HG02938 (cell line): ENCODE data around the gene RGPD8.
"Not testable (repeated sequence)": the region's sequence is repeated elsewhere in the genome, so short reads cannot be mapped to it uniquely, and the experiment has no call there.

Source experiments
- ATAC-seq: cut with Tn5 transposase; IDR thresholded peaks from one replicate; pipeline ENCODE4 v1.9.1; 2021; ENCODE audit warnings: mild to moderate bottlenecking, moderate library complexity; ENCODE audit not compliant: unreplicated experiment

The RGPD8 gene

DNA sequence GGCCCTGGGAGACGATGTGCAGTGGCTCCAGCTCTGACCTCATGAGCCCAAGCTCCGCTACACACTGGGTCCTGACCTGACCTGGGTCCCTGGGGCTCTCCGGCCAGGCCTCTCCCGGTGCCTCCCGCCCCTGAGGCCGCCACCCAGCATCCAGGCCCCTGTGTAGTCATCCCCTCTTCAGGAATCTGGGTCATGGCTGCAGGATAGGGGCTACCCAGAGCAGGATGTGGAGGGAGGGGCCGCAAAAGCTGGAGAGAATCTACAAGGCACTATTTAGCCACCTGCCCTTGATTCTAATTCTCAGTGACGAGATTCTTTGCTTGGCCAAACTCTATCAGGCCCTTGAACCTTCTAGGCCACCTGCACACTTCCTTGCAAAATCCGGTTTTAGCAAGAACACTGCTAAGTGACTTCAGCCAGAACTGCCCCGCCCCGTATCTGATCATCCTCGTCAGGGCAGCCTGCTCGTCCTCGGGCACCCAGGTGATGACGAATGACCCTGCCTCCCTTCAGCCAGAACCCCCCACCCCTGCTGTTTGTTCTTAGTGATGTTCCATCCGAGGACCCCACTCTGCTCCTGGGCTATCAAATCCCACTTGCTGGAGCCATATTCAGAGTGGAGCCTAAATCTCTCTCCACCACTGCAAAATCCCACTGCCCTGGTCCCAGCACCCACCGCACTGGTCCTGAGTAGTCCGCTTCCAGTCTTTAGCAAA lies 2.4 kb upstream of the RGPD8 start:
- not testable (repeated sequence) for ATAC-seq

DNA sequence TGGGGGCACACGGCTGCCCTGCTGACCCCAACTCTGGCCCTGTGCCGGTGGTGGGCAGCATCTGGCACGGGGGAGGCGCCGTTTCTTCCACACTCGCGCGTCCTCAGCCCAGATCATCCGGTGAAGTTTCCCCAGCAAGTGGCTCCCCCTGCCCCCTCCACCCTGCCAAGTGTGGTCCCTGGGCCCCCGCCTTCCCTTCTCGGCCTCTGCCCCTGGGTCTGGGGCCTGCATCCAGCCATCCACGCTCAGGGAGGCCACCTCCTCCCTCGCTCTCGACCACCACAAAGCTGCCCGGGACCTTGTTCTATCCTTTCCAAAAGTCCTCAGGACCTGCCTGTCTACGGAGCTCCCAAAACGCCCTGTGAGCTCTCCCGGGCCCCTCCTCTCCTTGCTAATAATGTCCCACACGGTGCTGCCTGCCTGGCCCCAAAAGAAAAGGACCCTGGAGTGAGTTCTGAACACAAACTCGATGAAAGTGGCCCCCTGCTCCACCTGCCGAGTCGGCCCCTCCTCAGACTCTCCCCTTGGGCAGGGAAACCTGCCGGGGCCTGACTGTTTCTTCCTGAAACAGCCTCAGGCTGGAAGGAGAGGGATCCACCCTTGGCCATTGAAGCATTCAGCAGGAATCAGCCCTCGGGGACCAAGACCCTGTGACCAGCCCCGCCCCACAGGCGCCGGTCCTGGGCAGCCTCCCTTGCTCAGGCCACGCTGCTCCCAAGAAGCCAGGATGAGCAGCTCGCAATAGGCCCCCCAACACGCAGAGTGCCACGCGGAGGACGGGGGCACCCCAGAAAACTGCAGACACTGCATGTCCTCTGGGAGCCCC lies 1.7 kb upstream of the RGPD8 start:
- not testable (repeated sequence) for ATAC-seq

DNA sequence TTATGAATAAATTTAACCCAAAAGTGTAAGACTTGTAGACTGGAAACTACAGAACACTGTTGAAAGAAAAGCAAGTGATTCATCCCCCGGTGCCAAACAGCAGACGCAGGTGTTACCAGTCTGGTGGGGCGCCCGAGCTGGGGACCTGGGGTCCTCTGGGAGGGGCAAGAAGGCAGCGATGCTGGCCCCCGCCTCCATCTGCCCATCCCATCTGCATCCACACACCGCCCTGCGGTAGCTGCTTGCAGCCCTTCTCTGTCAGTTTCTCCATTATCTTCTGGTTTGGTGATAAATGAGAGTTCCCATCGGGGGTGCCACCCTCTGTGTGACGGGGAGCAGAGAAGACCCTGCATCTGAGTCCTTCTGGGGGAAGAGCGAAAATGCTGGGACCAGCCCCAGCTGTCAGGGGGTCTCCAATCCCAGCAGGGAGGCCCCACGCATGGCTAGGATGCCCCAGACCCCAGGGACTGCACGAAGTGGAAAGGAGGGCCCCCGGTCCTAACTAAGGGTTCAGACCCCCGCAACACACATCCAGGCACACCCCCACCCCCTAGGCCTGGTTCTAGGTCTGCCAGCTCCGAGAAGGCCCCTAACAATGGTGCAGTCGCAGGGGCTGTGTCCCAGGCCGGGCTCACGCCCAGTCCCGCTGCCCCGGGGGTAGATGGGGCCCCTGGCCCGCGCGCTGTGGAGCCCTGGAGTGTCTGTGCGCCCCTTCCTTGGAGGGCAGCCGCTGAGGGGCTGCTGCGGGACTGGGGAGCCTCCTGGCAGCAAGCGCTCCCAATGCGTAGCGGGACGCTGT lies 686 bp upstream of the RGPD8 start:
- ATAC-seq = no peak

DNA sequence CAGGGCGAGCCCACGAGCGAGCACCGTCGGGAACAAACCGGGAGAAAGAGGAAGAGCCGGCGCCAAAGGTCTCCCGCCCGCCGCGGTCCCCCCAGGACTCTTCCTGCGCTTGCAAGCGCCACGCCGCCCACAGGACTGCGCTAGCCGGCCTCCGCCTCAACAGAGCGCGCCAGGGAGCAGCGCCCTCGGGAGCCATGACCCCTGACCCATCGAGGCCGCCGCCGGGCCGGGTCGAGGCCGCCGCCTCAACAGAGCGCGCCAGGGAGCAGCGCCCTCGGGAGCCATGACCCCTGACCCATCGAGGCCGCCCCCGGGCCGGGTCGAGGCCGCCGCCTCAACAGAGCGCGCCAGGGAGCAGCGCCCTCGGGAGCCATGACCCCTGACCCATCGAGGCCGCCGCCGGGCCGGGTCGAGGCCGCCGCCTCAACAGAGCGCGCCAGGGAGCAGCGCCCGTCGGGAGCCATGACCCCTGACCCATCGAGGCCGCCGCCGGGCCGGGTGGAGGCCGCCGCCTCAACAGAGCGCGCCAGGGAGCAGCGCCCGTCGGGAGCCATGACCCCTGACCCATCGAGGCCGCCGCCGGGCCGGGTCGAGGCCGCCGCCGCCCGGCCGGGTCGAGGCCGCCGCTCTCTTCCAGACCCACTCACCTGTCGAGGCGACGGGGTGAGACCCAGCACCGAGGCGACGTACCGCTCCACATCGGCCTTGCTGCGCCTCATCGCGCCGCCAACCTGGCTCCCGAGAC lies 538 bp downstream of the RGPD8 start:
- ATAC-seq = peak; percentile 44

DNA sequence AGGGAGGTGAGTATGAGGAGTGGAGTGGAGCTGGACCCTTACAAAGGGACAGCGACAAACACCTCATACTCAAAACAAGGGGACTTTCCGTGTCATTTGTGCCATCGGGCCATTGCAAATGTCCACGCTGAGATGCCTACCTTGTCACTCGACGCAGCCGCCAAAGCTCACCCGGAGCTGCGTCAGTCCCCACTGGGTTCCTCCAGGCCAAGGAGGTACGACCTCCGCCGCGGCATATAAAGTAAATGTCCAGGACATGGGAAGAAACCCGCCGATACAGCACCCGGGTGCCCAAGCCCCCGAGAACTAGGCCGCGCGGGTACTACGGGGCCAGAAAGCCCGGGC lies 1.1 kb downstream of the RGPD8 start:
- ATAC-seq = not testable (repeated sequence)

DNA sequence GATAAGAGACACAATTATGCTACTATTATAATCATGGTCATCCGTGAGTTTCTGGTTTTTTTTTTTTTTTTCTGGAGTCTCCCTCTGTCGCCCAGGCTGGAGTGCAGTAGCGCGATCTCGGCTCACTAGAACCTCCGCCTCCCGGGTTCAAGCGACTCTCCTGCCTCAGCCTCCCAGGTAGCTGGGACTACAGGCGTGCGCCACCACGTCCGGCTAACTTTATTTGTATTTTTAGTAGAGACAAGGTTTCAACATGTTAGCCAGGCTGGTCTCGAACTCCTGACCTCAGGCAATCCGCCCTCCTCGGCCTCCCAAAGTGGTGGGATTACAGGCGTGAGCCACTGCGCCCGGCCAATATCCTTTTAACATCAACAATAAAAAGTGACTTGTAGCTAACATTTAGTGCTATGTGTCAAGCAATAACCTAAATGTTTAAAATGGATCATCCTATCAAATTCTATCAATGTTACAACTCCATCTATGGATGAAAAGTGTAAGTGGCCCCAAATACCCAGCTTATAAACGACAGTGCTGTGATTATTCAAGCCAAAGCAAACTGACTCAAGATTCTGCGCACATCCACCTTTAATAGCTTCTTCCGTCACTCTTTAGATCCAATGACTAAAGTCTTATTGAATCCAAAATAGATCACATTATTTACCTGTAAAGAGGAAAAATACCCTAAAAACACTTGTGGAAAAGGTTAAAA lies 1.7 kb downstream of the RGPD8 start:
- not testable (repeated sequence) for ATAC-seq

DNA sequence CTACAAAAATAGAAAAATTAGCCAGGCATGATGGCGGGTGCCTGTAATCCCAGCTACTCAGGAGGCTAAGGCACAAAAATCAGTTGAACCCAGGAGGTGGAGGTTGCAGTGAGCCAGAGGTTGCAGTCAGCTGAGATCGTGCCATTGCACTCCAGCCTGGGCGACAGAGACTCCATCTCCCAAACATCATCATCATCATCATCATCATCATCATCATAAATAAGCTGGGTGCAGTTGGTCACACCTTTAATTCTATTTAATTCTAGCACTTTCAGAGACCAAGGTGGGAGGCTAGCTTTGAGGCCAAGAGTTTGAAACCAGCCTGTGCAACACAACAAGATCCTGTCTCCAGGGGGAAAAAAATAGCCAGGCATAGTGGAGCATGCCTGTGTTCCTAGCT lies 8.9 kb downstream of the RGPD8 start:
- ATAC-seq = not testable (repeated sequence)

DNA sequence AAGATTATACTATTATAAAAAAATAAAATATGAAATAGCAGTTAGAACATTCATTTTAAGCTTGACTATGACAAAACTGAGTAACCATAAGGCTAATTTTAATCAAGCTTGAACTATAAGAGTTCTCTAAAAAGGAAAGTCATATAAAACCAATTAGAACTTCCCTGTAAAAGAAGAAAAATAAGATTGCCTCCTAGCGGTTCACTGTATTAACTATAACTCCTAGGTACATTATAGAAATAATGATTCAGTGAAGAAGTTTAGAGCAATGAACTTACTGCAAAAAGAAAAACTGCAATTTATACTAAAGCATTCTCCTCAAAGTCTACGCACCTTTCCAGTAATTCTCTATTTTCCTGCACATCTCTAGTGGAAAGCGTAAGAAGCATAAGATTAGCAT lies 16.6 kb downstream of the RGPD8 start:
- not testable (repeated sequence) for ATAC-seq

DNA sequence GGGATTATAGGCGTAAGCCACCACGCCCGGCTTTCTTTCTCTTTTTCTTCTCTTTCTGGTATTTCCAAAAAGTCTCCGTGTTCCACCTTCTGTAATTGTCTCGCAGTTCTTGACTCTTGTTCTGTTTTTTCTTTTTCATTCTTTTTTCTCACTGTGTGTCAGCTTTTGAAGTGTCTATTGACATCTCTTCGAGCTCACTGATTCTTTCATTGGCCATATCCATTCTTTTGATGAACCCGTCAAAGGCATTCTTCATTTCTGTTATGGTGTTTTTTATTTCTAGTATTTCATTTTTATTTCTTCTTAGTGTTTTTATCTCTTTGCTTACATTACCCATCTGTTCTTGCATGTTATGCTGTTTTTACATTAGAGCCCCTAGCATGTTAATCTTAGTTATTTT lies 73.4 kb downstream of the RGPD8 start:
- not testable (repeated sequence) for ATAC-seq

DNA sequence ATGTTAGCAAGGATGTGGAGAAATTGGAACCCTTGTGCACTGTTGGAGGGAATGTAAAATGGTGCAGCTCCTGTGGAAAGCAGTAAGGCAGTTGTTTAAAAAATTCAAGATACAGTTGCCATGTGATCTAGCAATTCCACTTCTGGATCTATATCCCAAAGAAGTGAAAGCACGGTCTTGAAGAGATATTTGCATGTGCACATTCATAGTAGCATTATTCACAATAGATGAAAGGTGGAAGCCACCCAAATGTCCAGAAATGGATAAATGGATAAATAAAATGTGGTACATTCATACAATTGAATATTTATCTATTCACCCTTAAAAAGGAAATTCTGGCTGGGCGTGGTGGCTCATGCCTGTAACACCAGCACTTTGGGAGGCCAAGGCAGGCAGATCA lies 79.1 kb downstream of the RGPD8 start:
- not testable (repeated sequence) for ATAC-seq

DNA sequence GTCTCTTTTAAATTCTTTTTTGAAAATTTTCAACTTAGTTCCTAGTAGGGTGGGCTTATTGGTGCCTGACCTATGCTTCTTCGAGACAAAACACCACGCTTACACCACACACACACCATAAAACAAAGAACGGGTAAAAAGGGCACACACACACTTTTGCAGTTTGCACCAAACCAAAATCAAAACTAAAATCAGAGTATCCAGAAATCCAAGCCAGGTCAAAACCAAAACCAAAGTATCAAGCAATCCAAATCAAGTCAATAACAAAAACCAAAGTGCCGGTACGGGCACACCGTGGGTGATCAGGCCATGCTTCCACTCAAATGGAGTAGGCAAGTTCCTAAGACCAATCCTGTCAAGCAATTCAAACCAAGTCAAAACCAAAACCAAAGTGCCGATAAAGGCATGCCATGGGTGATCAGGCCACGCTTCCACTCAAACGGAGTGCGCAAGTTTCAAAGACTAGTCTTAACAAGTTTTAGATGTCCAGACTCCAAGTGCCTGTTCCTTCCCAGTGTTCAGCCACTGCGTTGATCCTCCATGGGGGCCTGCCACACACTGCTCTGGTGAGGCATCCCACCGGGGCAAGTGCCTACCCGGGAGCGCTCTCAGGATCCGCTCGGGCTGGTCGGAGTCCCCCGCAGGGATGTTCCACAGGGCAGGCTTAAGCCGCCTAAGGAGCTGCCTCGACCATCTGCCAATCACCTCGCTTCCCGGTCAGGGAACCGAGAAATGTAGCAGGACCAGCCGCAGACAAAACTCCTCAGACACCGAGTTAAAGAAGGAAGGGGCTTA lies 80.4 kb downstream of the RGPD8 start:
- not testable (repeated sequence) for ATAC-seq

DNA sequence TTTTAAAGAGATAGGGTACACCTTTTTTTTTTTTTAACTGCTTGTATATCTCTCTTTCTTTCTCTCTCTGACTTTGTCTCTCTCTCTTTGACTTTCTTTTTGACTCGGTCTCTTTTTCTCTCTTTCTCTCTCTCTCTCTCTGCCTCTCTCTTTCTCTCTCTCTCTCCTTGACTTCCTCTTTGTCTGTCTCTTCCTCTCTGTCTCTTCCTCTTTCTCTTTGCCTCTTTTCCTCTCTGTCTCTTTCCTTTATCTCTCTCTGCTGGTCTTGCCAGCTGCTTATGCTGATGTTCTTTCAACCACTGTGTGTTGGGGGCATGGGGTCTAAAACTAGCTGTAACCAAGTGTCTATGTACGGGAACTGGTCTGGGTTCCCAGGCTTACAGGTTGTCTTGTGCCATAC lies 81.2 kb downstream of the RGPD8 start:
- ATAC-seq = not testable (repeated sequence)

DNA sequence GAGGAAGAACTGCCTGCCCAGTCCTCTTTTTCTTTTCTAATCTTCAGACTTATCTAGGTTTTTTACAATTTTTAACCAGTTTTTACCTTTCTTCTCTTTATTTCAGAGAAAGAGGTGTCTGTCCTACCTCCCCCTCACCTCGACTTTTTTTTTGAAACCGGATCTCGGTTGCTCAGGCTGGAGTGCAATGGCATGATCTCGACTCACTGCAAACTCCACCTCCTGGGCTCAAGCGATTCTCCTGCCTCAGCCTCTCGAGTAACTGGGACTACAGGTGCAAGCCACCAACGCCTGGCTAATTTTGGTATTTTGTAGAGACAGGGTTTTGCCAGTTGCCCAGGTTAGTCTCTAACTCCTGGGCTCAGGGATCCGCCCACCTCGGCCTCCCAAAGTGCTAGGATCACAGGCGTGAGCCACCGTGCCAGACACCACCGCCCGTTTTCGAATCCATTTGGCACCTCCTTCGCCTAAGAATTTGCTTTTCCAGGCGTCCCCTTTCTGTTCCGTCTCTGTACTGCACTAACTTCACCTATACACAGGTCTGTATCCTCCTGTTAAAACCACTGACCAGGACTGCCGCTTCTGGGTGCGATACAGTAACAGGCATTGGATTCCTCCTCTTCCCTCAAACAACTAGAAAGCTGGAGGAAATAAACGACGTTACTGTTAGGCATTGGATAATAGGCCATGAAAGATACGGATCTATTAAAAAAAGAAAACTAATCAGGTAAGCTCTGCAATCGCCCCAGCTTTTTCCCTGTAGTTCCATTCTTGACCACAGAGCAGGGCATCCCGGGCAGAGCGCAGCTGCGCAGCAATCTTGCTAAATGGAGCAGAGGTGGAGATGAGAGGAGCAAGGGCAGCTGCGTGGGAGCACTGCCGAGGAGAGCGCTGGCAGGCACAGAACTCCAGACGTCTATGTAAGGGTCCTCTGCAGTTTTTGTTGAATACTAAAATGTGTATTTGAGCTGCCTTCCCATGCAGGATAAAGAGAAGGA lies 88.1 kb downstream of the RGPD8 start:
- no peak for ATAC-seq

DNA sequence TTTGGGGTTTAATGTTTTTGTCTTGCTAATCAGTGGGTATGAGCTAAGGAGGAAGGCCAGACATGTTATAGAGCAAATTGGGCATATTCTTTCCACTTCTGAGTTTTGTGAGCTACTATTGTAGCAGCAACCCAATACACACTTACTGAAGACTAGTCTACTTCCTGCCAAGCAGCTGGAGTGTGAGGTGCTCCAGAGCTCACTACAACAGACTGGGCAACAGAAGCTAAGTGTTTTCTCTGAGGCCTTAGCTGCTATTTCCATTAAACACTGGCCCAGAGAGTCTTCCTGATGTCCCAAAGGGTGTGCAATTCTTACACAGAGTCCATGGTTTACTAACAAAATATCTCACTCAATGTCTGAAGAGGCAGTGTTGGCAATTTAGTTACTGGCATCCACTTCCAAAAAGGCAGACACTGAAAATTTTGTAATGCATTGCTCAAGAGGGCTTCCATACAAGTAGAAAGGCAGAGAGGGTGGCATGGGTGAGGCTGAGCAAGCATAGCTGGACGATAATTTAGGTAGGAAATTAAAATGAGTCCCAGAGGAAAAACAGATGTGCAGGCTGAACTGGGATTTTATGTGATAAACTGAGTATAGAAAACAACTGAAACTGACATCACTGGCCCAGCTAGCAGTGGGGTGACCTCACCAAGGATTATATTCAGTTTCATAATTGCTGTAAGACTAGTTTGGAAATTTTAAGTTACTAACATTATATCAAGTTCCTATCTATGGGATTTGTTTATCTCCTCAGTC lies 89.4 kb downstream of the RGPD8 start:
- ATAC-seq = no peak

DNA sequence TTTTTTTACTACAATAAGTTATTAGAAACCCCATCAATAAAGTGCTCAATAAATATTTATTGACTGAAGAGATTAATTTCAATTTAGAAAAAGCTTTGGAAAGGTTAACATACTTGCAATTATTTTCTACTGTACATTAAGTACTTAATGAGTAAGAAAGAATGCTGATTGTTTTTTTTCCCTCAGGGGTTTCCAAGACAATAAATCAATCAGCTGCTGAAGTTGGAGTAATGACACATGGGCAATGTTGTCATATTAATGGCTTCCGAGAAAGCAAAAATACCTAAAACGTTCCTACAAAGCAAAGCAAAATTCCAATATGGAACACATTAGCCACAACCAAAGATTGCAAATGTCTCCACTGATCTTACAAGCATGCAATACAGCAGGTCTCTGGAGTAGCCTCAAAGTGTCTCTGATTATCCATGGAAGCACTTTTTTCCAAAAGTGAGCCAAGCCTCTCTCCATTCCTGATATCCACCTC lies 91.3 kb downstream of the RGPD8 start:
- no peak for ATAC-seq

DNA sequence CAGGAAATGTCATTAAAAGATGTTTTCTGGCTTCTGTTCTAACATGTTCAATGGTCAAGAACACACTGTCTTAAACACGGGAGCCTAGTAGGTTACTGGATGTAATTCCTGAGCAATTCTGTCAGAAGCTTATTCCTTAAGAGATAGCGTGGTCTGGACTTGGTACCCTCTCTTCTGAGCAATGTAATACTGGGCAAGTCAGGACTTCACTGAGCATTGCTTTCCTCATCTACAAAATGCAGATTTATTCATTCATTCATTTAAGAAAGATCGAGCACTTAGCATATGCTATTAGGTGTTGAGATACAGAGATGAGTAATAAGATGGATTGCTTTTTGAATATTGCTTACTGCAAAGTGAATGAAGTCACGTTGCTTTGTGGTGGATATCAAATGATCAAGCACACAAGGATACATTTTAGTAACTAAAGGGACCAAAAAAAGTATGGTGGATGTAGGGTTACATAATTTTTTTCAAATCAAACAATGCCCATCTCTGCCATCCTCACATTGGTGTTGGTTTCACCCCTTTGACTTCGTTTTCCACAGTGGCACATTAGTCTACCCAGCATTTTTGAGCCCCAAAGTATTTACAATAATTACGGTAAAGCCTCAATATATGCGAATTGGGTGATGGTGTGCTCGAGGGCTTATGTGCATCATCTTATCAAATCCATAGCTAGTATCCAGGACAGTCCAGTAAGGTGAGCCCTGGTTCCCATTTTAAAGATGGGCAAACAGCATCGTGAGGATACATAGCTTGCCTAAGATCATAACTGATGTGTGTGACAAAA lies 92.8 kb downstream of the RGPD8 start:
- ATAC-seq = no peak

DNA sequence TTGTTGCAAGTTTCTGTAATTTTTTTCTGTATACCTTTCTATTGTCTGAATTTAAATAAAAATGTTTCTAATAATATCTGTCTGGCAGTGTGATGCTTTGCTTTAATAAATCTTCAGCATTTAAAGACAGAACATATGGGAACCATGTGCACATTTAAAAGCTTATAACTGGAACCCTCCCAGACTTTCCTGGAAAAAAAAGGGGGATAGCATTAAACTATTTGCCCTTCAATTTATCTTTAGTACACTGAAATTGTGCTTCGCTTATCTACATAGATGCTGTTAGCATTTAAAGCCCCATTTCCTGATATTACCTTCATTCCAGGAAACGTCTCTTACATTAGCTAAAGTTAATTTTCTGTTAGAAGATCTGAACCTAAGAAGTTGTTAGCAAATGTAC lies 93.5 kb downstream of the RGPD8 start:
- no peak for ATAC-seq
